Neural cell (in vitro differentiated cells): ENCODE measurements around the gene AZGP1.
"Not testable (repeated sequence)": the region's sequence is repeated elsewhere in the genome, so short reads cannot be mapped to it uniquely, and the experiment has no call there.

ENCODE experiments used
- CTCF ChIP-seq: fragments of 450-650 bp; IDR thresholded peaks from 2 replicates; pipeline ENCODE4 v1.5.1; 2014; ENCODE audit warnings: antibody characterized with exemption, mild to moderate bottlenecking, moderate library complexity; ENCODE audit not compliant: poor library complexity, severe bottlenecking
- EP300 ChIP-seq: fragments of 450-650 bp; conservative IDR thresholded peaks from 2 replicates; pipeline ENCODE4 v1.6.1; 2014; ENCODE audit warnings: antibody characterized with exemption, mild to moderate bottlenecking, moderate library complexity; ENCODE audit not compliant: poor library complexity, severe bottlenecking
- EZH2 ChIP-seq: fragments of 200-600, 300-800 bp; shearing (Covaris generic), sonication (generic); IDR thresholded peaks from 2 replicates; pipeline ENCODE4 v1.6.1; 2014; ENCODE audit warnings: antibody characterized with exemption, low read length, borderline replicate concordance, mild to moderate bottlenecking; ENCODE audit not compliant: insufficient read depth, poor library complexity, severe bottlenecking
- POLR2AphosphoS5 ChIP-seq: IDR thresholded peaks from 2 replicates; pipeline ENCODE4 v1.6.1; 2012
- REST ChIP-seq: IDR thresholded peaks from 2 replicates; pipeline ENCODE4 v1.6.1; 2012; ENCODE audit warnings: borderline replicate concordance
- TAF1 ChIP-seq: IDR thresholded peaks from 2 replicates; pipeline ENCODE4 v1.6.1; 2012; ENCODE audit warnings: low read depth

DNA sequence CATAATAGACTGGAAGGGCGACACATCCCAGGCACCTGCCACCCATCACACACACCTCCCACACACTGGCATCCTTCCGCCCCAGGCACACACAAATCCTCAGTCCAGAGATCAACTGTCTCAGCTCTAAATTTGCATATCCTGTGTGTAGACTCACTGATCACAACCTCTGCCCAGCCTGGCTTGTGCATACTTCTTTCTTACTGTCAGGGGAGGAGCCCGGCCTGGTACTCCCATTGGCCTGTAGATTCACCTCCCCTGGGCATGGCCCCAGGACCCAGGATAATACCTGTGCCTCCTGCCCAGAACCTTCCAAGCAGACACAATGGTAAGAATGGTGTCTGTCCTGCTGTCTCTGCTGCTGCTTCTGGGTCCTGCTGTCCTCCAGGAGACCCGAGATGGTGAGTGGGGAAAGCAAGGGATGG, 4.6 kb upstream of the AZGP1 start:
- not testable (repeated sequence) for TF ChIP-seq CTCF, REST, EZH2, POLR2AphosphoS5, TAF1, EP300
